K562 (cell line): ENCODE data around the gene PAK1IP1. TPM values are rescaled to one million over a fixed set of nuclear protein-coding genes. Genes with fewer than 3 reads are reported as not detected.

ENCODE experiments used
- ATAC-seq: fragments of 200-7000 bp; cut with Tn5 transposase; 3 replicates; pipeline ENCODE4 v1.9.1; 2020; ENCODE audit warnings: moderate library complexity
- BruUV-seq: library from RNA; stranded (reverse); fragments of 400-500 nt; replicated peaks from 2 replicates; lab custom pipeline; 2021; lab: Mats Ljungman, UMichigan
- CTCF ChIA-PET: fragments of 300-600 bp; formaldehyde crosslinking; extraction: SDS; loops from one replicate; lab custom pipeline; 2021; ENCODE audit warnings: low intra/inter-chr PET ratio; lab: Yijun Ruan, JAX
- POLR2A ChIA-PET: fragments of 300-600, 350-650 bp; sonication (Branson Sonifier 250); formaldehyde crosslinking; extraction: SDS; loops from one replicate; lab custom pipeline; 2021; ENCODE audit warnings: antibody characterized with exemption, inconsistent platforms; lab: Yijun Ruan, JAX
- DNase-seq, 4 experiments: peaks; one replicate each; pipeline versions ENCODE4 v3.0.0 to v3.0.0-alpha.2; 2011 to 2018; ENCODE audit warnings: low spot score in 3 of 4, mixed read lengths in 3 of 4; ENCODE audit errors: extremely low read depth in 1 of 4
- FAIRE-seq: peaks from 2 replicates; lab custom pipeline; 2011; peaks lifted over from hg19 to GRCh38; lab: Jason Lieb, UNC
- H2AFZ ChIP-seq: 2 replicates; pipeline ENCODE4 v1.6.0; 2011; ENCODE audit warnings: low read depth, low read length, control low read depth, inconsistent platforms
- H3K27ac ChIP-seq: fragments of 200-600 bp; 3 replicates; pipeline ENCODE4 v1.8.0; 2011; ENCODE audit warnings: low read depth, mild to moderate bottlenecking, control low read depth, inconsistent platforms, low read length, moderate library complexity, mixed read lengths; ENCODE audit errors: extremely low read depth
- H3K27me3 ChIP-seq, 2 experiments: fragments of 300-600 bp in 1 of 2; 2 replicates in 1 of 2; 3 replicates in 1 of 2; pipeline versions ENCODE4 v1.6.0 to v1.8.0; 2011; ENCODE audit warnings: inconsistent platforms in 2 of 2, low read length in 2 of 2, mild to moderate bottlenecking in 1 of 2, mixed read lengths in 1 of 2, moderate library complexity in 1 of 2; ENCODE audit not compliant: control insufficient read depth in 2 of 2, insufficient read depth in 2 of 2
- H3K36me3 ChIP-seq: fragments of 300-600 bp; 3 replicates; pipeline ENCODE4 v1.8.0; 2011; ENCODE audit warnings: mild to moderate bottlenecking, low read length, inconsistent platforms; ENCODE audit not compliant: control insufficient read depth, insufficient read depth
- H3K4me1 ChIP-seq, 2 experiments: fragments of 200-600 bp in 1 of 2; replicated peaks in 1 of 2; 2 replicates in 1 of 2; 3 replicates in 1 of 2; pipeline versions ENCODE4 v1.5.1 to v1.8.0; 2011; ENCODE audit warnings: inconsistent platforms in 2 of 2, low read length in 2 of 2, mild to moderate bottlenecking in 1 of 2, mixed read lengths in 1 of 2, moderate library complexity in 1 of 2; ENCODE audit not compliant: control insufficient read depth in 2 of 2, insufficient read depth in 2 of 2
- H3K4me2 ChIP-seq: 2 replicates; pipeline ENCODE4 v1.6.1; 2011; ENCODE audit warnings: low read length, control low read depth, inconsistent platforms, mixed read lengths; ENCODE audit not compliant: insufficient read depth
- H3K4me3 ChIP-seq: fragments of 200-600 bp; sonication (generic), shearing (Covaris generic); 2 replicates; pipeline ENCODE4 v1.5.1; 2016; ENCODE audit warnings: control low read depth, inconsistent platforms
- H3K79me2 ChIP-seq: fragments of 200-600 bp; 3 replicates; pipeline ENCODE4 v1.8.0; 2011; ENCODE audit warnings: low read length, inconsistent platforms; ENCODE audit not compliant: control insufficient read depth, insufficient read depth
- H3K9ac ChIP-seq, 2 experiments: 2 replicates each; pipeline versions ENCODE4 v1.6.0 to v1.6.1; 2011; ENCODE audit warnings: low read depth in 2 of 2, low read length in 2 of 2, control low read depth in 1 of 2, inconsistent platforms in 1 of 2, mild to moderate bottlenecking in 1 of 2, mixed read lengths in 1 of 2; ENCODE audit not compliant: insufficient read depth in 1 of 2
- H3K9me1 ChIP-seq: one replicate; pipeline ENCODE4 v1.6.0; 2011; ENCODE audit warnings: inconsistent platforms, mild to moderate bottlenecking, low read length, moderate library complexity; ENCODE audit not compliant: control insufficient read depth, insufficient read depth
- H3K9me3 ChIP-seq: replicated peaks from 2 replicates; pipeline ENCODE4 v1.5.1; 2011; ENCODE audit warnings: low read depth, low read length, inconsistent platforms; ENCODE audit not compliant: control insufficient read depth, insufficient read depth
- H4K20me1 ChIP-seq: replicated peaks from 2 replicates; pipeline ENCODE4 v1.6.1; 2011; ENCODE audit warnings: low read length, inconsistent platforms, mixed read lengths; ENCODE audit not compliant: control insufficient read depth, insufficient read depth
- BCL6 ChIP-seq: fragments of 250-450 bp; sonication (Bioruptor Pico); IDR thresholded peaks from 2 replicates; pipeline ENCODE4 v1.4.0; 2020
- CHAMP1 ChIP-seq: fragments of 450-650 bp; IDR thresholded peaks from 2 replicates; pipeline ENCODE4 v1.6.1; 2016; ENCODE audit warnings: mild to moderate bottlenecking
- CXXC5 ChIP-seq: fragments of 250-450 bp; sonication (Bioruptor Pico); IDR thresholded peaks from 2 replicates; pipeline ENCODE4 v1.8.0; 2022; ENCODE audit warnings: inconsistent platforms, mild to moderate bottlenecking, moderate library complexity
- NFIX ChIP-seq: fragments of 250-450 bp; sonication (Bioruptor Pico); IDR thresholded peaks from 2 replicates; pipeline ENCODE4 v1.4.0; 2020; ENCODE audit warnings: low read depth, mild to moderate bottlenecking, moderate library complexity
- THAP12 ChIP-seq: fragments of 250-450 bp; sonication (Bioruptor Pico); IDR thresholded peaks from 2 replicates; pipeline ENCODE4 v1.9.0; 2021; ENCODE audit warnings: mild to moderate bottlenecking, inconsistent platforms
- TRIM28 ChIP-seq: fragments of 450-650 bp; IDR thresholded peaks from 2 replicates; pipeline ENCODE4 v1.6.1; 2017
- ZNF212 ChIP-seq: fragments of 450-650 bp; formaldehyde crosslinking; IDR thresholded peaks from 2 replicates; pipeline ENCODE4 v1.4.0; 2020; ENCODE audit warnings: mild to moderate bottlenecking
- ZNF280B ChIP-seq: fragments of 250-450 bp; sonication (Bioruptor Pico); IDR thresholded peaks from 2 replicates; pipeline ENCODE4 v1.5.1; 2021; ENCODE audit warnings: mild to moderate bottlenecking
- ZNF589 ChIP-seq: fragments of 200-800 bp; sonication (Bioruptor generic); IDR thresholded peaks from 2 replicates; pipeline ENCODE4 v1.6.1; 2016; ENCODE audit warnings: low read depth, missing genetic modification characterization, missing compliant biosample characterization
- ZNF592 ChIP-seq: fragments of 450-650 bp; IDR thresholded peaks from 2 replicates; pipeline ENCODE4 v1.6.1; 2017; ENCODE audit warnings: antibody characterized with exemption, mild to moderate bottlenecking
- ZNF696 ChIP-seq: fragments of 250-450 bp; sonication (Bioruptor Pico); conservative IDR thresholded peaks from 2 replicates; pipeline ENCODE4 v1.4.0; 2020; ENCODE audit warnings: mild to moderate bottlenecking, moderate library complexity
- WGBS: fragments of 100-300 bp; shearing (Covaris generic); methylation state at CpG from one replicate; pipeline ENCODE4 v1.1.6; 2016; ENCODE audit warnings: low coverage, mixed read lengths; ENCODE audit not compliant: insufficient coverage; ENCODE audit errors: missing lambda C conversion rate; 5-methylcytosine and 5-hydroxymethylcytosine counted together
- in situ Hi-C: fragments of 300-500 bp; cut with MboI; formaldehyde crosslinking; loops from 4 replicates; pipeline ENCODE4 v1.15.0; 2018; ENCODE audit warnings: inconsistent platforms, mixed read lengths
- intact Hi-C: fragments of 100-400 bp; cut with micrococcal nuclease; formaldehyde crosslinking; loops from 2 replicates; pipeline ENCODE4 v1.14.2; 2022
- polyA plus RNA-seq, 8 experiments: library from polyadenylated mRNA; depleted of rRNA in 4 of 8; stranded (reverse) in 5 of 8; unstranded in 3 of 8; fragments of >200 nt; fragmentation: Nextera tagmentation in 2 of 8; fragmentation: Illumina TruSeq in 1 of 8; extraction: Ambion mirVana in 2 of 8; extraction: Trizol in 1 of 8; gene quantifications; 2 replicates each; pipeline versions ENCODE4 v1.2.1 to v1.2.3, GENCODE V29; 2011 to 2014; ENCODE audit warnings: inconsistent platforms in 1 of 8, missing spikeins in 1 of 8
- total RNA-seq, 7 experiments: library from RNA; depleted of rRNA in 6 of 7; stranded (reverse); fragments of >200 nt in 6 of 7; fragmentation: Illumina TruSeq in 2 of 7; extraction: Trizol in 2 of 7; gene quantifications; 2 replicates each; pipeline versions ENCODE4 v1.2.1 to v1.2.3, GENCODE V29; 2011 to 2021; ENCODE audit warnings: low replicate concordance in 1 of 7

The PAK1IP1 gene
- total and polyA plus RNA-seq, 9 of the 15 experiments (the other 6 are each of a cell fraction or from before 2014, with no cell fraction given), result 50.0 to 200 (median 87.0) TPM

- ATAC-seq, result no peak
- in situ Hi-C loops (no loop called here), intact Hi-C loops (no loop called here)
- Histone ChIP-seq H3K4me1 (peaks cover 2 to 16% of the 10 kb centered on the region in 2 experiments; a peak in 3 of 5 replicates), H3K27me3 (no peaks in the 10 kb centered on the region), H4K20me1 (no peaks in the 10 kb centered on the region), H3K27ac (no peak overlapping the region), H3K9ac (no peak overlapping the region), H3K4me2 (no peak overlapping the region), H3K36me3 (no peaks in the 10 kb centered on the region), H2AFZ (no peak overlapping the region), H3K4me3 (no peak overlapping the region), H3K9me3 (no peaks in the 10 kb centered on the region), H3K9me1 (no peaks in the 10 kb centered on the region), H3K79me2 (no peaks in the 10 kb centered on the region)
- POLR2A ChIA-PET, result interaction anchor here (1.0 kb wide), 1 partner anchor 19 kb away, joined by 3 read pairs; no protein-coding TSS in a partner anchor
- 76% methylated on average over 4 of the region's 4 CpGs for WGBS
- no TSS peak for BruUV-seq
- no peak for FAIRE-seq
- CTCF ChIA-PET, result no interaction called here
- no peak for DNase-seq
- TF ChIP-seq BCL6 (CRISPR knock-in tag) (no peak), CXXC5 (CRISPR knock-in tag) (no peak), ZNF589 (no peak), ZNF696 (CRISPR knock-in tag) (no peak), ZNF212 (CRISPR knock-in tag) (no peak), ZNF592 (no peak), TRIM28 (no peak), ZNF280B (CRISPR knock-in tag) (no peak), CHAMP1 (no peak), THAP12 (CRISPR knock-in tag) (no peak), NFIX (CRISPR knock-in tag) (no peak)
These were observed 16.3 kb upstream of the PAK1IP1 start for GRCh38 chr6:10678456-10678855.
